WTC11 (cell line): ENCODE measurements around the gene TMEM115. TPM values are rescaled to one million over a fixed set of nuclear protein-coding genes. Genes with fewer than 3 reads are reported as not detected.
A peak's percentile ranks its signal among the peaks of the same experiment; 100 is the strongest.

Experiments
- ATAC-seq: fragments of 200-7000 bp; cut with Tn5 transposase; 2 replicates; pipeline ENCODE4 v1.10.0; 2021; ENCODE audit warnings: mild to moderate bottlenecking, moderate library complexity
- CTCF ChIA-PET: fragments of 300-600 bp; sonication (Branson Sonifier 250); formaldehyde crosslinking; loops from one replicate; lab custom pipeline; 2021; ENCODE audit warnings: antibody characterized with exemption; lab: Charles Lee
- POLR2A ChIA-PET: fragments of 350-600 bp; sonication (Branson Sonifier 250); formaldehyde crosslinking; loops from one replicate; lab custom pipeline; 2021; ENCODE audit warnings: antibody characterized with exemption; lab: Charles Lee
- DNase-seq: peaks from one replicate; pipeline ENCODE4 v3.0.0; 2021; ENCODE audit warnings: low spot score
- H3K27ac Mint-ChIP-seq: 2 replicates; pipeline ENCODE4 v1.8.0; 2021; ENCODE audit warnings: mixed read lengths
- H3K27me3 Mint-ChIP-seq: 2 replicates; pipeline ENCODE4 v1.8.0; 2021; ENCODE audit warnings: low read depth, mild to moderate bottlenecking, moderate library complexity, mixed read lengths
- H3K36me3 Mint-ChIP-seq: 2 replicates; pipeline ENCODE4 v1.8.0; 2021; ENCODE audit warnings: mixed read lengths
- H3K4me1 Mint-ChIP-seq: 2 replicates; pipeline ENCODE4 v1.8.0; 2022; ENCODE audit warnings: mixed read lengths
- H3K4me3 Mint-ChIP-seq: 2 replicates; pipeline ENCODE4 v1.8.0; 2021; ENCODE audit warnings: mild to moderate bottlenecking, moderate library complexity, mixed read lengths
- H3K9me3 Mint-ChIP-seq: 2 replicates; pipeline ENCODE4 v1.8.0; 2021; ENCODE audit warnings: mixed read lengths
- CBFB ChIP-seq: sonication (generic); formaldehyde crosslinking; IDR thresholded peaks from 2 replicates; pipeline ENCODE4 v1.8.1; 2022; ENCODE audit warnings: mild to moderate bottlenecking, low read depth, missing genetic modification reagents
- ESRRA ChIP-seq: sonication (generic); formaldehyde crosslinking; IDR thresholded peaks from 2 replicates; pipeline ENCODE4 v1.8.1; 2022; ENCODE audit warnings: mild to moderate bottlenecking, missing genetic modification reagents, borderline replicate concordance
- FOXJ3 ChIP-seq: sonication (generic); formaldehyde crosslinking; IDR thresholded peaks from 2 replicates; pipeline ENCODE4 v1.9.0; 2021; ENCODE audit warnings: missing genetic modification reagents, mild to moderate bottlenecking, borderline replicate concordance
- FOXP1 ChIP-seq: sonication (generic); formaldehyde crosslinking; IDR thresholded peaks from 2 replicates; pipeline ENCODE4 v1.8.0; 2022; ENCODE audit warnings: missing genetic modification reagents, mild to moderate bottlenecking, moderate library complexity, borderline replicate concordance
- GRHL2 ChIP-seq: fragments of 250-450 bp; sonication (Bioruptor Pico); IDR thresholded peaks from 2 replicates; pipeline ENCODE4 v1.8.0; 2022; ENCODE audit warnings: mild to moderate bottlenecking, moderate library complexity; ENCODE audit not compliant: insufficient replicate concordance, severe bottlenecking
- HMGA2 ChIP-seq: fragments of 250-450 bp; sonication (Bioruptor Pico); IDR thresholded peaks from 2 replicates; pipeline ENCODE4 v1.4.0; 2021; ENCODE audit warnings: mild to moderate bottlenecking, moderate library complexity
- IRF2 ChIP-seq: sonication (generic); formaldehyde crosslinking; IDR thresholded peaks from 2 replicates; pipeline ENCODE4 v1.8.0; 2022; ENCODE audit warnings: low read depth, missing genetic modification reagents, borderline replicate concordance
- OVOL2 ChIP-seq: fragments of 250-450 bp; sonication (Bioruptor Pico); IDR thresholded peaks from 2 replicates; pipeline ENCODE4 v1.9.0; 2021; ENCODE audit warnings: mild to moderate bottlenecking, borderline replicate concordance
- SMAD3 ChIP-seq: sonication (generic); formaldehyde crosslinking; IDR thresholded peaks from 2 replicates; pipeline ENCODE4 v1.8.0; 2022; ENCODE audit warnings: missing genetic modification reagents, mild to moderate bottlenecking, borderline replicate concordance
- TEAD1 ChIP-seq: sonication (generic); formaldehyde crosslinking; IDR thresholded peaks from 2 replicates; pipeline ENCODE4 v1.8.0; 2022; ENCODE audit warnings: mild to moderate bottlenecking, missing genetic modification reagents
- ZNF263 ChIP-seq: sonication (generic); formaldehyde crosslinking; IDR thresholded peaks from 2 replicates; pipeline ENCODE4 v1.8.1; 2022; ENCODE audit warnings: low read depth, mild to moderate bottlenecking, moderate library complexity, missing genetic modification reagents
- ZNF416 ChIP-seq: fragments of 250-450 bp; sonication (Bioruptor Pico); IDR thresholded peaks from 2 replicates; pipeline ENCODE4 v1.9.0; 2021; ENCODE audit warnings: mild to moderate bottlenecking, inconsistent platforms
- total RNA-seq: library from RNA; stranded (reverse); gene quantifications from 3 replicates; pipeline ENCODE4 v1.2.3, GENCODE V29; 2021
- TF ChIP-seq, protein P1 (sequence below): sonication (generic); formaldehyde crosslinking; conservative IDR thresholded peaks from 2 replicates; pipeline ENCODE4 v1.8.1; 2023; ENCODE audit warnings: mild to moderate bottlenecking, low read depth, missing genetic modification reagents, moderate library complexity
- TF ChIP-seq, protein P2 (sequence below): sonication (generic); formaldehyde crosslinking; IDR thresholded peaks from 2 replicates; pipeline ENCODE4 v1.8.0; 2023; ENCODE audit warnings: mild to moderate bottlenecking, missing genetic modification reagents
- TF ChIP-seq, protein P3 (sequence below): sonication (generic); formaldehyde crosslinking; IDR thresholded peaks from 2 replicates; pipeline ENCODE4 v1.8.1; 2023; ENCODE audit warnings: mild to moderate bottlenecking, missing genetic modification reagents, moderate library complexity
- TF ChIP-seq, protein P4 (sequence below): sonication (generic); formaldehyde crosslinking; IDR thresholded peaks from 2 replicates; pipeline ENCODE4 v1.8.0; 2022; ENCODE audit warnings: mild to moderate bottlenecking, missing genetic modification reagents
- TF ChIP-seq, protein P5 (sequence below): sonication (generic); formaldehyde crosslinking; IDR thresholded peaks from 2 replicates; pipeline ENCODE4 v1.8.0; 2022; ENCODE audit warnings: mild to moderate bottlenecking, missing genetic modification reagents

The TMEM115 gene
- total RNA-seq, 1 experiment from 2014 or later = 30.0 TPM

DNA sequence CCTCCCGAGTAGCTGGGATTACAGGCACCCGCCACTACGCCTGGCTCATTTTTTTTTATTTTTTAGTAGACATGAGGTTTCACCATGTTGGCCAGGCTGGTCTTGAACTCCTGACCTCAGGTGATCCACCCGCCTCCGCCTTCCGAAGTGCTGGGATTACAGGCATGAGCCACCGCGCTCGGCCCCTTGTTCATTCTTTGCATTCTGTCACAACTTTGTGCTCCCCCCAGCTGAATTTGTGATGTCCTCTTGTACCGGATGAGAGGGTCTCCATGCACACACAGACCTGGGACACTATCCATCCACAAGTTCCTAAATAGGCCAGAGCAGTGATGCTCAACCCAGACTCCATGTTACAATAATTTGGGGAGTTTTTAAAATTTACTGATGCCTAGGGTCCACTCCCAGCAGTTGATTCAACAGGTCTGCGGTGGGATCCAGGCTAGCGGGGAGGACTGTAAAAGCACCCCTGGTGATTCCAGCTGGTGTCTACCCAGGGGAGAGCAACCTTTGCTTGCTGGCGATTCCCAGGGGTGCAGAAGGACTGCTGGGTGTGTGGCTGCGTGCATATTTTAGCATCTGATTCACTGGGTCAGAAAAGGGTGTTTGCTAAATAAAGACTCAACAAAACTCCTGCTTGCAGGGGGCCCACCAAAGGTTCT is 19.7 kb downstream of the TMEM115 start (continued):
- TF ChIP-seq, protein P1, sequence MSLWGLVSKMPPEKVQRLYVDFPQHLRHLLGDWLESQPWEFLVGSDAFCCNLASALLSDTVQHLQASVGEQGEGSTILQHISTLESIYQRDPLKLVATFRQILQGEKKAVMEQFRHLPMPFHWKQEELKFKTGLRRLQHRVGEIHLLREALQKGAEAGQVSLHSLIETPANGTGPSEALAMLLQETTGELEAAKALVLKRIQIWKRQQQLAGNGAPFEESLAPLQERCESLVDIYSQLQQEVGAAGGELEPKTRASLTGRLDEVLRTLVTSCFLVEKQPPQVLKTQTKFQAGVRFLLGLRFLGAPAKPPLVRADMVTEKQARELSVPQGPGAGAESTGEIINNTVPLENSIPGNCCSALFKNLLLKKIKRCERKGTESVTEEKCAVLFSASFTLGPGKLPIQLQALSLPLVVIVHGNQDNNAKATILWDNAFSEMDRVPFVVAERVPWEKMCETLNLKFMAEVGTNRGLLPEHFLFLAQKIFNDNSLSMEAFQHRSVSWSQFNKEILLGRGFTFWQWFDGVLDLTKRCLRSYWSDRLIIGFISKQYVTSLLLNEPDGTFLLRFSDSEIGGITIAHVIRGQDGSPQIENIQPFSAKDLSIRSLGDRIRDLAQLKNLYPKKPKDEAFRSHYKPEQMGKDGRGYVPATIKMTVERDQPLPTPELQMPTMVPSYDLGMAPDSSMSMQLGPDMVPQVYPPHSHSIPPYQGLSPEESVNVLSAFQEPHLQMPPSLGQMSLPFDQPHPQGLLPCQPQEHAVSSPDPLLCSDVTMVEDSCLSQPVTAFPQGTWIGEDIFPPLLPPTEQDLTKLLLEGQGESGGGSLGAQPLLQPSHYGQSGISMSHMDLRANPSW (CRISPR knock-in tag) = no peak
- TF ChIP-seq SMAD3 (CRISPR knock-in tag) = no peak
- no peak for TF ChIP-seq ESRRA (CRISPR knock-in tag)
- TF ChIP-seq, protein P2, sequence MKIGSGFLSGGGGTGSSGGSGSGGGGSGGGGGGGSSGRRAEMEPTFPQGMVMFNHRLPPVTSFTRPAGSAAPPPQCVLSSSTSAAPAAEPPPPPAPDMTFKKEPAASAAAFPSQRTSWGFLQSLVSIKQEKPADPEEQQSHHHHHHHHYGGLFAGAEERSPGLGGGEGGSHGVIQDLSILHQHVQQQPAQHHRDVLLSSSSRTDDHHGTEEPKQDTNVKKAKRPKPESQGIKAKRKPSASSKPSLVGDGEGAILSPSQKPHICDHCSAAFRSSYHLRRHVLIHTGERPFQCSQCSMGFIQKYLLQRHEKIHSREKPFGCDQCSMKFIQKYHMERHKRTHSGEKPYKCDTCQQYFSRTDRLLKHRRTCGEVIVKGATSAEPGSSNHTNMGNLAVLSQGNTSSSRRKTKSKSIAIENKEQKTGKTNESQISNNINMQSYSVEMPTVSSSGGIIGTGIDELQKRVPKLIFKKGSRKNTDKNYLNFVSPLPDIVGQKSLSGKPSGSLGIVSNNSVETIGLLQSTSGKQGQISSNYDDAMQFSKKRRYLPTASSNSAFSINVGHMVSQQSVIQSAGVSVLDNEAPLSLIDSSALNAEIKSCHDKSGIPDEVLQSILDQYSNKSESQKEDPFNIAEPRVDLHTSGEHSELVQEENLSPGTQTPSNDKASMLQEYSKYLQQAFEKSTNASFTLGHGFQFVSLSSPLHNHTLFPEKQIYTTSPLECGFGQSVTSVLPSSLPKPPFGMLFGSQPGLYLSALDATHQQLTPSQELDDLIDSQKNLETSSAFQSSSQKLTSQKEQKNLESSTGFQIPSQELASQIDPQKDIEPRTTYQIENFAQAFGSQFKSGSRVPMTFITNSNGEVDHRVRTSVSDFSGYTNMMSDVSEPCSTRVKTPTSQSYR (CRISPR knock-in tag) = no peak
- TF ChIP-seq, all 79 proteins: peak for 0

DNA sequence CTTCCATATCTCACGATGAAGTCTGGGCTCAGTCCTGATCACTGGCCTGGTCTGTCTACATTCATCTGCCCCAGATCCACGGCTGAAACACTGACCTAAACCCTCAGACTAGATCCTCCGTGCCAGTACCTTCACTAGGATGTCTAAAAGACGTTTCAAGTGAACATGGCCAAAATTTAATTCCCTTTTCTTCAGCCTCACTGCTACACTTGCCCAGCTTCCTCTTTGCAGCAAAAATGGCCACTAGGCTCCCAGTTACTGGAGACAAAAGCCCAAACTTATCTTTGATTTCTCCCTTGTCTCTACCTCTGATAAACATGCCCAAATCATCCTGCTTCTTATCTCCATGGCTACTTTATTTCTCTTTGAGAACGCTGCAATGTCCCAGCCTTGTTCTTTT is 20.4 kb downstream of the TMEM115 start:
- ATAC-seq (no peak), DNase-seq (no peak)
- POLR2A ChIA-PET = interaction anchor here (0.6 kb wide), 1 partner anchor 127 kb away, joined by 4 read pairs; no protein-coding TSS in a partner anchor
- H3K4me1 Mint-ChIP-seq = peaks cover 33% of the 10 kb centered on the region
- no peak overlapping the region for H3K27ac Mint-ChIP-seq
- peaks cover 60% of the 10 kb centered on the region for H3K27me3 Mint-ChIP-seq
- no peaks in the 10 kb centered on the region for H3K36me3 Mint-ChIP-seq
- peak overlapping the region; percentile 95 for H3K4me3 Mint-ChIP-seq
- CTCF ChIA-PET = interaction anchor here (0.7 to 2.6 kb wide), 3 partner anchors 9 to 92 kb away, joined by 3 to 21 read pairs (median 12); partner anchors contain the start of gene HYAL1
- no peaks in the 10 kb centered on the region for H3K9me3 Mint-ChIP-seq
- TF ChIP-seq IRF2 (CRISPR knock-in tag) (no peak), FOXP1 (CRISPR knock-in tag) (no peak), SMAD3 (CRISPR knock-in tag) (no peak), CBFB (CRISPR knock-in tag) (no peak), ZNF416 (no peak), GRHL2 (CRISPR knock-in tag) (no peak), ESRRA (CRISPR knock-in tag) (no peak), ZNF263 (CRISPR knock-in tag) (no peak), TEAD1 (CRISPR knock-in tag) (no peak), HMGA2 (CRISPR knock-in tag) (no peak), FOXJ3 (no peak), OVOL2 (CRISPR knock-in tag) (no peak)
- TF ChIP-seq, protein P3, sequence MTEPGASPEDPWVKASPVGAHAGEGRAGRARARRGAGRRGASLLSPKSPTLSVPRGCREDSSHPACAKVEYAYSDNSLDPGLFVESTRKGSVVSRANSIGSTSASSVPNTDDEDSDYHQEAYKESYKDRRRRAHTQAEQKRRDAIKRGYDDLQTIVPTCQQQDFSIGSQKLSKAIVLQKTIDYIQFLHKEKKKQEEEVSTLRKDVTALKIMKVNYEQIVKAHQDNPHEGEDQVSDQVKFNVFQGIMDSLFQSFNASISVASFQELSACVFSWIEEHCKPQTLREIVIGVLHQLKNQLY (CRISPR knock-in tag) = no peak
- TF ChIP-seq, protein P1 (CRISPR knock-in tag) = no peak
- TF ChIP-seq, protein P4, sequence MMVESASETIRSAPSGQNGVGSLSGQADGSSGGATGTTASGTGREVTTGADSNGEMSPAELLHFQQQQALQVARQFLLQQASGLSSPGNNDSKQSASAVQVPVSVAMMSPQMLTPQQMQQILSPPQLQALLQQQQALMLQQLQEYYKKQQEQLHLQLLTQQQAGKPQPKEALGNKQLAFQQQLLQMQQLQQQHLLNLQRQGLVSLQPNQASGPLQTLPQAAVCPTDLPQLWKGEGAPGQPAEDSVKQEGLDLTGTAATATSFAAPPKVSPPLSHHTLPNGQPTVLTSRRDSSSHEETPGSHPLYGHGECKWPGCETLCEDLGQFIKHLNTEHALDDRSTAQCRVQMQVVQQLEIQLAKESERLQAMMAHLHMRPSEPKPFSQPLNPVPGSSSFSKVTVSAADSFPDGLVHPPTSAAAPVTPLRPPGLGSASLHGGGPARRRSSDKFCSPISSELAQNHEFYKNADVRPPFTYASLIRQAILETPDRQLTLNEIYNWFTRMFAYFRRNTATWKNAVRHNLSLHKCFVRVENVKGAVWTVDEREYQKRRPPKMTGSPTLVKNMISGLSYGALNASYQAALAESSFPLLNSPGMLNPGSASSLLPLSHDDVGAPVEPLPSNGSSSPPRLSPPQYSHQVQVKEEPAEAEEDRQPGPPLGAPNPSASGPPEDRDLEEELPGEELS (CRISPR knock-in tag) = no peak
- TF ChIP-seq, protein P5, sequence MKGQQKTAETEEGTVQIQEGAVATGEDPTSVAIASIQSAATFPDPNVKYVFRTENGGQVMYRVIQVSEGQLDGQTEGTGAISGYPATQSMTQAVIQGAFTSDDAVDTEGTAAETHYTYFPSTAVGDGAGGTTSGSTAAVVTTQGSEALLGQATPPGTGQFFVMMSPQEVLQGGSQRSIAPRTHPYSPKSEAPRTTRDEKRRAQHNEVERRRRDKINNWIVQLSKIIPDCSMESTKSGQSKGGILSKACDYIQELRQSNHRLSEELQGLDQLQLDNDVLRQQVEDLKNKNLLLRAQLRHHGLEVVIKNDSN = no peak
